Parathyroid adenoma (tissue), 2 donors: Measurements from ENCODE around the gene KRT12.

ENCODE experiments used
- H2AFZ ChIP-seq: fragments of 300-600 bp; sonication (generic); one replicate; pipeline ENCODE4 v1.7.0; 2017; ENCODE audit warnings: antibody characterized with exemption, mild to moderate bottlenecking
- H3K27ac ChIP-seq: fragments of 300-600 bp; sonication (generic); one replicate; pipeline ENCODE4 v1.7.0; 2017
- H3K27me3 ChIP-seq: fragments of 300-600 bp; sonication (generic); one replicate; pipeline ENCODE4 v1.7.0; 2017; ENCODE audit warnings: low read length; ENCODE audit not compliant: control insufficient read depth, insufficient read depth
- H3K36me3 ChIP-seq: fragments of 300-600 bp; sonication (generic); one replicate; pipeline ENCODE4 v1.7.0; 2017; ENCODE audit warnings: low read length; ENCODE audit not compliant: control insufficient read depth, insufficient read depth
- H3K4me1 ChIP-seq: fragments of 300-600 bp; sonication (generic); one replicate; pipeline ENCODE4 v1.7.0; 2017; ENCODE audit warnings: control low read depth
- H3K4me2 ChIP-seq: fragments of 300-600 bp; sonication (generic); one replicate; pipeline ENCODE4 v1.7.0; 2017; ENCODE audit warnings: low read length
- H3K4me3 ChIP-seq: fragments of 300-600 bp; sonication (generic); one replicate; pipeline ENCODE4 v1.7.0; 2017; ENCODE audit warnings: low read depth, low read length
- H3K79me2 ChIP-seq: fragments of 300-600 bp; sonication (generic); one replicate; pipeline ENCODE4 v1.7.0; 2017; ENCODE audit warnings: control low read depth
- H3K9ac ChIP-seq: fragments of 300-600 bp; sonication (generic); one replicate; pipeline ENCODE4 v1.7.0; 2017; ENCODE audit warnings: mild to moderate bottlenecking
- H3K9me3 ChIP-seq: fragments of 300-600 bp; sonication (generic); one replicate; pipeline ENCODE4 v1.7.0; 2017; ENCODE audit warnings: low read length; ENCODE audit not compliant: control insufficient read depth
- CTCF ChIP-seq: fragments of 300-600 bp; sonication (generic); IDR thresholded peaks from one replicate; pipeline ENCODE4 v1.7.0; 2017; ENCODE audit warnings: antibody characterized with exemption, mild to moderate bottlenecking
- donor health status: primary hyperparathyroidism.

Gene KRT12

GRCh38 chr17:40821536-40821935 is 45.5 kb downstream of the KRT12 start:
- Histone ChIP-seq H3K4me2 (no peak overlapping the region), H3K4me3 (no peak overlapping the region), H2AFZ (no peak overlapping the region), H3K4me1 (peaks cover 8% of the 10 kb centered on the region), H3K9me3 (no peaks in the 10 kb centered on the region), H3K9ac (no peak overlapping the region), H3K79me2 (peaks cover 3% of the 10 kb centered on the region), H3K27me3 (no peaks in the 10 kb centered on the region), H3K27ac (no peak overlapping the region), H3K36me3 (no peaks in the 10 kb centered on the region)
- no peak for TF ChIP-seq CTCF

- TF ChIP-seq CTCF, result no peak
- peaks cover 8% of the 10 kb centered on the region for H3K4me1 ChIP-seq
- H3K79me2 ChIP-seq, result no peaks in the 10 kb centered on the region
- peak overlapping the region; percentile 78 for H3K4me2 ChIP-seq
- no peaks in the 10 kb centered on the region for H3K9me3 ChIP-seq
- H3K36me3 ChIP-seq, result no peaks in the 10 kb centered on the region
- peak overlapping the region; percentile 94 for H2AFZ ChIP-seq
- H3K4me3 ChIP-seq, result no peak overlapping the region
- peak overlapping the region; percentile 77 for H3K27ac ChIP-seq
- no peak overlapping the region for H3K9ac ChIP-seq
- H3K27me3 ChIP-seq, result no peaks in the 10 kb centered on the region
These were observed 46.7 kb downstream of the KRT12 start for GRCh38 chr17:40820228-40820838.

- H3K9ac ChIP-seq, result no peak overlapping the region
- peak overlapping the region; percentile 78 for H3K4me2 ChIP-seq
- no peaks in the 10 kb centered on the region for H3K27me3 ChIP-seq
- H3K27ac ChIP-seq, result peak overlapping the region; percentile 77
- H3K4me3 ChIP-seq, result peak overlapping the region; percentile 79
- no peaks in the 10 kb centered on the region for H3K79me2 ChIP-seq
- H2AFZ ChIP-seq, result peak overlapping the region; percentile 94
- peaks cover 8% of the 10 kb centered on the region for H3K4me1 ChIP-seq
- no peaks in the 10 kb centered on the region for H3K9me3 ChIP-seq
- no peak for TF ChIP-seq CTCF
- H3K36me3 ChIP-seq, result no peaks in the 10 kb centered on the region
These were observed 47.4 kb downstream of the KRT12 start for GRCh38 chr17:40819528-40820125.

- Histone ChIP-seq H3K79me2 (no peaks in the 10 kb centered on the region), H3K27me3 (no peaks in the 10 kb centered on the region), H3K4me2 (peak overlapping the region; percentile 79), H3K9ac (no peak overlapping the region), H3K27ac (peak overlapping the region; percentile 77), H3K36me3 (no peaks in the 10 kb centered on the region), H3K9me3 (no peaks in the 10 kb centered on the region), H3K4me3 (peak overlapping the region; percentile 82), H2AFZ (peak overlapping the region; percentile 94), H3K4me1 (peaks cover 8% of the 10 kb centered on the region)
- TF ChIP-seq CTCF, result no peak
These were observed 48.1 kb downstream of the KRT12 start for GRCh38 chr17:40818733-40819527.
